Testis (tissue), 2 donors: Measurements from ENCODE around the gene GFI1.

Experiments used
- CTCF ChIP-seq, 3 experiments: fragments of 450-650 bp in 2 of 3; fragments of 200-600 bp in 1 of 3; sonication (generic) in 1 of 3; IDR thresholded peaks; one replicate each; pipeline ENCODE4 v1.5.1; 2016 to 2019; ENCODE audit warnings: antibody characterized with exemption in 3 of 3, mild to moderate bottlenecking in 2 of 3, moderate library complexity in 1 of 3
- POLR2A ChIP-seq: fragments of 450-650 bp; IDR thresholded peaks from one replicate; pipeline ENCODE4 v1.6.1; 2017; ENCODE audit warnings: antibody characterized with exemption, mild to moderate bottlenecking, moderate library complexity

- TF ChIP-seq CTCF (IDR thresholded peaks at IDR 0.05) (no peak), POLR2A (no peak)
These were observed 19.9 kb downstream of the GFI1 start for GRCh38 chr1:92466683-92467352.
